ENCODE data around the gene GIMAP7. TPM values are rescaled to one million over a fixed set of nuclear protein-coding genes. Genes with fewer than 3 reads are reported as not detected.

GIMAP7 gene
- total RNA-seq, 4 donors from 2014 or later = 12.4 to 35.2 (median 24.0) TPM

GRCh38 chr7:150513758-150514157 is 914 bp upstream of the GIMAP7 start:
- TF ChIP-seq POLR2A (IDR thresholded peaks at IDR 0.05) (no peak), CTCF (IDR thresholded peaks at IDR 0.05) (no peak)
- Histone ChIP-seq H3K9me3 (no peaks in the 10 kb centered on the region), H3K4me3 (replicated peaks in 1 of 3) (no peak overlapping the region), H3K4me1 (peaks cover 0 to 6% of the 10 kb centered on the region in 2 donors), H3K36me3 (no peaks in the 10 kb centered on the region), H3K27me3 (no peaks in the 10 kb centered on the region), H3K27ac (peak overlapping the region in 2 of 3 donors; percentile 39 to 65)
- DNase-seq = no peak
- 94 to 96% methylated on average over 15 to 17 of the region's 17 CpGs for WGBS, 2 donors
- intact Hi-C loops (cut with DNase I) = no loop called here

GRCh38 chr7:150515248-150516147 is 826 bp downstream of the GIMAP7 start:
- H3K27ac ChIP-seq = peak overlapping the region; percentile 39 to 68 (median 65)

DNA sequence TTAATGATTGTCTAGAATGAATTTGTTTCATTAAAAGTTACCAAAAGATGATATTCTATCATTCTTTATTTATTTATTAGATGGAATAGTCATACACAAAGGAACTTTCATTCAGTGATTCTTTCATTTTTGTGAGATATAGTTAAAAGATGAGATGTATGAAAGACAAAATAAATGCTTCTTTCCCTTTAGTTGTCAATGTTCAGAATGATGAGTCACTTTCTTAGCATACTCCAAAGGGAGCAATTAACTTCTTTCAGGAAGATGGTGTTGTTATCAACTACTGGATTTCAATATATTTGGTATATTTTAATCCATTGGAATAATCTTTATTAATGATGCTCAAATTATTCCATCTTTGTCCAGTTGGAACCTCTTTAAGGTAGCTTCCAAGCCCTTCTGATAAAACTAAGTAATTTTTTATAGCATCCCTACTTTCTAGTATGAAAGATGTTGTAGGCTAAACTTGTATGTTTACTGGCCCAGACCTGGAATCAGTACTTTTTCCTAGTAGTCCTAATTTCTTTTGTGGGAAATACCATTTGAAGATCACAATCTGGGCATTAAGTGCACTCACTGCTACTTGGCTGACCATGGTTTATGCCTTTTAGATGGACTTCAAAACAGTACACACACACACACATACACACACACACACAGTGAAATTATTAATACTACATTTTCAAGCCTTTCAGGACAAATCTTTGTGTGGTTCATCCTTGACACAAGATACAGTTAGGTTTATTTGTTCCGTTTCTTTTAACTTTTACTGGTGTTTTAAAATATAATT is 2.5 kb downstream of the GIMAP7 start:
- no peak for DNase-seq
- Histone ChIP-seq H3K36me3 (no peaks in the 10 kb centered on the region), H3K9me3 (no peaks in the 10 kb centered on the region), H3K27me3 (no peaks in the 10 kb centered on the region), H3K27ac (peak overlapping the region in 2 of 3 donors; percentile 65 to 68), H3K4me3 (replicated peaks in 1 of 3) (peak overlapping the region in 1 of 3 donors; percentile 8), H3K4me1 (peaks cover 0 to 6% of the 10 kb centered on the region in 2 donors)
- WGBS, 2 donors = 78 to 82% methylated on average over 1 of the region's 1 CpG
- intact Hi-C loops (cut with DNase I) = no loop called here
- TF ChIP-seq CTCF (IDR thresholded peaks at IDR 0.05) (no peak), POLR2A (IDR thresholded peaks at IDR 0.05) (no peak)

More at GRCh38 chr7:150515248-150516147, 826 bp downstream of the GIMAP7 start:
- DNase-seq = no peak
- Histone ChIP-seq H3K4me3 (replicated peaks in 1 of 3) (peak overlapping the region in 1 of 3 donors; percentile 25), H3K36me3 (no peaks in the 10 kb centered on the region), H3K4me1 (peaks cover 0 to 6% of the 10 kb centered on the region in 2 donors), H3K9me3 (no peaks in the 10 kb centered on the region), H3K27me3 (no peaks in the 10 kb centered on the region)
- TF ChIP-seq CTCF (IDR thresholded peaks at IDR 0.05) (no peak), POLR2A (IDR thresholded peaks at IDR 0.05) (no peak)
- intact Hi-C loops (cut with DNase I) = no loop called here
- WGBS, 2 donors = 70 to 75% methylated on average over 11 of the region's 11 CpGs

DNA sequence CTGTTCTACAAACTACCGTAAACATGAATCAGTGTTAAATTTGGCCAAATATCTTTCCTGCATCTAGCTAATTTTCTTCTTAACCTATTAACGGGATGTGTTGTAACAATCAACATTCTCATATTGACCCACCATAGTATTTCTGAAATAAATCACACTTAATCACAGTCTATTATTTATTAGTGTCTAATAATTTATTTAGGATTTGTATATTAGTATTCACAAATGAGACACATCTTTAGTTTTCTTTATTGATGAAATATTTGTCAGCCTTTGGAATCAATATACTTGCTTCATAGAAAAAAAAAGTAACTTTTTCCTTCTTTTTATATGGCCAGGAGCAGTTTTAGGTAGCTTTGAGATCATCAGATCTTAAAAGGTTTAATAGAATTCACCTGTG is 4.6 kb downstream of the GIMAP7 start:
- Histone ChIP-seq H3K27ac (peak overlapping the region in 2 of 3 donors; percentile 52 to 65), H3K4me1 (peaks cover 0 to 6% of the 10 kb centered on the region in 2 donors), H3K27me3 (no peaks in the 10 kb centered on the region), H3K9me3 (no peaks in the 10 kb centered on the region), H3K4me3 (replicated peaks in 1 of 3) (no peak overlapping the region), H3K36me3 (no peaks in the 10 kb centered on the region)
- WGBS, 2 donors = 75 to 76% methylated on average over 2 of the region's 2 CpGs
- TF ChIP-seq POLR2A (IDR thresholded peaks at IDR 0.05) (no peak), CTCF (IDR thresholded peaks at IDR 0.05) (no peak)
- no peak for DNase-seq
- intact Hi-C loops (cut with DNase I) = no loop called here

Data from thyroid gland (tissue), 4 donors.